HepG2 (cell line): ENCODE measurements around the gene MUC6. TPM values are rescaled to one million over a fixed set of nuclear protein-coding genes. Genes with fewer than 3 reads are reported as not detected.

ENCODE experiments used
- ATAC-seq: fragments of 200-7000 bp; cut with Tn5 transposase; 3 replicates; pipeline ENCODE4 v1.9.1; 2020; ENCODE audit warnings: mild to moderate bottlenecking, moderate library complexity
- BruUV-seq: library from RNA; stranded (reverse); fragments of 400-500 nt; replicated peaks from 2 replicates; lab custom pipeline; 2021; lab: Mats Ljungman, UMichigan
- CTCF ChIA-PET: fragments of 300-600 bp; formaldehyde crosslinking; extraction: SDS; loops from one replicate; lab custom pipeline; 2021; ENCODE audit warnings: low total read pairs, inconsistent platforms, low intra/inter-chr PET ratio; lab: Yijun Ruan, JAX
- POLR2A ChIA-PET: fragments of 350-600 bp; sonication (Branson Sonifier 250); formaldehyde crosslinking; loops from one replicate; lab custom pipeline; 2020; ENCODE audit warnings: antibody characterized with exemption, inconsistent platforms; lab: Yijun Ruan, JAX
- DNase-seq: peaks from one replicate; pipeline ENCODE4 v3.0.0-alpha.2; 2015; ENCODE audit warnings: low spot score
- FAIRE-seq: peaks from 3 replicates; lab custom pipeline; 2011; peaks lifted over from hg19 to GRCh38; lab: Jason Lieb, UNC
- H2AFZ ChIP-seq: one replicate; pipeline ENCODE4 v1.6.1; 2011; ENCODE audit warnings: low read length, inconsistent platforms
- H3K27ac ChIP-seq: fragments of 300-600 bp; 3 replicates; pipeline ENCODE4 v1.8.0; 2011; ENCODE audit warnings: mixed run types, mild to moderate bottlenecking, mixed read lengths, low read length, inconsistent platforms; ENCODE audit not compliant: insufficient read depth; ENCODE audit errors: extremely low read length
- H3K27me3 ChIP-seq, 2 experiments: fragments of 200-600 bp in 1 of 2; 2 replicates in 1 of 2; 3 replicates in 1 of 2; pipeline versions ENCODE4 v1.6.0 to v1.8.0; 2011; ENCODE audit warnings: low read length in 2 of 2, mild to moderate bottlenecking in 2 of 2, moderate library complexity in 2 of 2, inconsistent platforms in 1 of 2; ENCODE audit not compliant: insufficient read depth in 2 of 2, control insufficient read depth in 1 of 2
- H3K36me3 ChIP-seq, 2 experiments: fragments of 200-600 bp in 1 of 2; replicated peaks in 1 of 2; 2 replicates in 1 of 2; 3 replicates in 1 of 2; pipeline versions ENCODE4 v1.5.1 to v1.8.0; 2011; ENCODE audit warnings: low read length in 2 of 2, inconsistent platforms in 1 of 2; ENCODE audit not compliant: insufficient read depth in 2 of 2, control insufficient read depth in 1 of 2
- H3K4me1 ChIP-seq: 2 replicates; pipeline ENCODE4 v1.5.1; 2012; ENCODE audit warnings: low read length, inconsistent platforms; ENCODE audit not compliant: insufficient read depth
- H3K4me2 ChIP-seq: 2 replicates; pipeline ENCODE4 v1.6.0; 2011; ENCODE audit warnings: low read depth, low read length, inconsistent platforms
- H3K4me3 ChIP-seq, 3 experiments: fragments of 200-600 bp in 1 of 3; sonication (generic), shearing (Covaris generic) in 1 of 3; replicated peaks in 1 of 3; 2 replicates each; pipeline ENCODE4 v1.5.1; 2011 to 2016; ENCODE audit warnings: low read length in 3 of 3, inconsistent platforms in 2 of 3, low read depth in 2 of 3, mild to moderate bottlenecking in 2 of 3, control low read depth in 1 of 3, mixed read lengths in 1 of 3; ENCODE audit not compliant: insufficient read depth in 1 of 3
- H3K79me2 ChIP-seq: one replicate; pipeline ENCODE4 v1.6.1; 2011; ENCODE audit warnings: low read length, inconsistent platforms; ENCODE audit not compliant: insufficient read depth
- H3K9ac ChIP-seq: 2 replicates; pipeline ENCODE4 v1.6.0; 2011; ENCODE audit warnings: mild to moderate bottlenecking, low read depth, low read length, inconsistent platforms; ENCODE audit not compliant: insufficient read depth
- H3K9me3 ChIP-seq: 2 replicates; pipeline ENCODE4 v1.5.1; 2012; ENCODE audit warnings: mild to moderate bottlenecking, low read length
- H4K20me1 ChIP-seq: 2 replicates; pipeline ENCODE4 v1.6.0; 2011; ENCODE audit warnings: inconsistent platforms, mild to moderate bottlenecking, low read length, moderate library complexity; ENCODE audit not compliant: insufficient read depth
- FOXJ3 ChIP-seq: sonication (generic); formaldehyde crosslinking; IDR thresholded peaks from 2 replicates; pipeline ENCODE4 v1.4.0; 2020; ENCODE audit warnings: missing genetic modification reagents, mild to moderate bottlenecking, borderline replicate concordance
- FOXO4 ChIP-seq: sonication (generic); formaldehyde crosslinking; conservative IDR thresholded peaks from 2 replicates; pipeline ENCODE4 v1.8.1; 2023; ENCODE audit warnings: missing genetic modification reagents
- PCBP2 ChIP-seq: fragments of 200-400 bp; formaldehyde crosslinking; optimal IDR thresholded peaks from 2 replicates; pipeline ENCODE3; 2018; ENCODE audit warnings: low read length, low read depth; ENCODE audit not compliant: poor library complexity, severe bottlenecking
- POGK ChIP-seq: sonication (generic); formaldehyde crosslinking; conservative IDR thresholded peaks from 2 replicates; pipeline ENCODE4 v1.8.0; 2022; ENCODE audit warnings: mild to moderate bottlenecking, moderate library complexity, missing genetic modification reagents
- SIN3B ChIP-seq: fragments of 150-350 bp; IDR thresholded peaks from 2 replicates; pipeline ENCODE4 v1.6.1; 2014; ENCODE audit warnings: low read length
- ZHX1 ChIP-seq: sonication (generic); formaldehyde crosslinking; IDR thresholded peaks from 2 replicates; pipeline ENCODE4 v1.8.1; 2022; ENCODE audit warnings: low read depth, mild to moderate bottlenecking, missing genetic modification reagents
- ZNF224 ChIP-seq: sonication (generic); formaldehyde crosslinking; IDR thresholded peaks from 2 replicates; pipeline ENCODE4 v1.5.0; 2020; ENCODE audit warnings: mild to moderate bottlenecking, missing genetic modification reagents
- ZNF230 ChIP-seq: sonication (generic); formaldehyde crosslinking; IDR thresholded peaks from 2 replicates; pipeline ENCODE4 v1.4.0; 2020; ENCODE audit warnings: mild to moderate bottlenecking, missing genetic modification reagents
- ZNF331 ChIP-seq: sonication (generic); formaldehyde crosslinking; IDR thresholded peaks from 2 replicates; pipeline ENCODE4 v1.4.0; 2020; ENCODE audit warnings: missing genetic modification reagents
- ZNF709 ChIP-seq: sonication (generic); formaldehyde crosslinking; IDR thresholded peaks from 2 replicates; pipeline ENCODE4 v1.5.0; 2020; ENCODE audit warnings: mild to moderate bottlenecking, missing genetic modification reagents
- WGBS: methylation state at CpG from one replicate; pipeline ENCODE4 v1.1.6; 2017; ENCODE audit warnings: low lambda C conversion rate; 5-methylcytosine and 5-hydroxymethylcytosine counted together
- in situ Hi-C: cut with HindIII; loops from 2 replicates; pipeline ENCODE4 v1.10.0; 2017; ENCODE audit warnings: low pct_unique_long_range_greater_than_20kb; ENCODE audit not compliant: extremely low pct_ligation_motif_present
- intact Hi-C: fragments of 100-400 bp; cut with micrococcal nuclease; formaldehyde crosslinking; loops from one replicate; pipeline ENCODE4 v1.10.0; 2022; ENCODE audit not compliant: unreplicated experiment
- polyA plus RNA-seq, 8 experiments: library from polyadenylated mRNA; depleted of rRNA in 3 of 8; stranded (reverse) in 7 of 8; unstranded in 1 of 8; fragments of >200 nt; fragmentation: Illumina TruSeq in 4 of 8; extraction: Trizol in 4 of 8; gene quantifications; 2 replicates each; pipeline versions ENCODE4 v1.2.1 to v1.2.3, GENCODE V29; 2011 to 2016; ENCODE audit warnings: low read depth in 4 of 8, missing spikeins in 1 of 8, mixed read lengths in 1 of 8; ENCODE audit not compliant: insufficient read depth in 1 of 8
- total RNA-seq, 5 experiments: library from RNA; depleted of rRNA; stranded (reverse); fragments of >200 nt; fragmentation: Illumina TruSeq; extraction: Trizol; gene quantifications; 2 replicates each; pipeline ENCODE4 v1.2.3, GENCODE V29; 2016; ENCODE audit warnings: low read depth in 1 of 5
- TF ChIP-seq, protein P1 (sequence below): sonication (generic); formaldehyde crosslinking; IDR thresholded peaks from 2 replicates; pipeline ENCODE4 v1.8.1; 2023; ENCODE audit warnings: missing genetic modification reagents, mild to moderate bottlenecking, borderline replicate concordance

MUC6 gene
- total and polyA plus RNA-seq, 2 of the 13 experiments (the other 11 are each of a cell fraction or from before 2014, with no cell fraction given), result not detected

DNA sequence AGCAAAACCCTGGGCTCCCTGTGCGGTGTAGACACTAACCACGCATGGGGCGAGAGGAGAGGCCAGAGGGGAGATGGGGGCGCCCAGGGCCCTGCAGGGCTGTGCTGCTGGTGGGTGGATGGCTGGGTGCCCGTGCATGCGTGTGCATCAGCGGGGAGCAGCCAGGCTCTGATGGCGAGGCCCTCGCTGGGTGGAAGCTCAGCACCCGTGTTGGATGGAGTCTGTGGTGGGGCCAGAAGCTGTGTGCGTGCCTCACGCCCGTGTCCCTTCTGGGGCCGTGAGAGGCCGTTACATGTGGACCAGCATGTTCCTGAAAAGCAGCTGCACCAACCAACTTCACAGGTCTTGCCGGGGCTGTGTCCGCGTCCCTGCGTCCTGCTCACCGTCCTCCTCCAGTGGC, 33.4 kb downstream of the MUC6 start (continued):
- TF ChIP-seq ZNF230, result no peak

GRCh38 chr11:1002406-1002984, 34.0 kb downstream of the MUC6 start:
- Histone ChIP-seq H2AFZ (no peak overlapping the region), H3K79me2 (no peaks in the 10 kb centered on the region), H3K36me3 (peaks cover 32 to 55% of the 10 kb centered on the region in 2 experiments; a peak in 4 of 5 replicates), H3K4me2 (no peak overlapping the region), H3K4me1 (no peaks in the 10 kb centered on the region), H4K20me1 (peaks cover 4% of the 10 kb centered on the region; the same call in 1 of the 2 replicates), H3K27ac (no peak overlapping the region), H3K9me3 (no peaks in the 10 kb centered on the region), H3K27me3 (no peaks in the 10 kb centered on the region; a peak in 1 of 5 replicates), H3K4me3 (no peak overlapping the region), H3K9ac (no peak overlapping the region)
- intact Hi-C loops, result no loop called here
- POLR2A ChIA-PET, result no interaction called here
- BruUV-seq, result no TSS peak
- CTCF ChIA-PET, result no interaction called here
- 93% methylated on average over 3 of the region's 20 CpGs for WGBS
- TF ChIP-seq FOXJ3 (CRISPR knock-in tag), result no peak
- TF ChIP-seq, protein P1, sequence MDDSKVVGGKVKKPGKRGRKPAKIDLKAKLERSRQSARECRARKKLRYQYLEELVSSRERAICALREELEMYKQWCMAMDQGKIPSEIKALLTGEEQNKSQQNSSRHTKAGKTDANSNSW (CRISPR knock-in tag), result no peak
- no peak for TF ChIP-seq POGK (CRISPR knock-in tag)
- TF ChIP-seq PCBP2, result no peak
- no peak for TF ChIP-seq FOXO4
- no peak for TF ChIP-seq SIN3B
- no peak for TF ChIP-seq ZHX1 (CRISPR knock-in tag)
- no peak for TF ChIP-seq ZNF331 (CRISPR knock-in tag)
- TF ChIP-seq ZNF709 (CRISPR knock-in tag), result no peak
- TF ChIP-seq ZNF224 (CRISPR knock-in tag), result no peak
- ATAC-seq (0 out of 3 replicates have a peak, but pooled peaks have one; percentile 12), DNase-seq (no peak), FAIRE-seq (no peak)
- in situ Hi-C loops, result no loop called here
